Hematopoietic multipotent progenitor cell treated with erythropoietin and hydrocortisone succinate and interleukin-3 and kit ligand, for 6 days (in vitro differentiated cells): ENCODE measurements around the gene DEPDC1B.
A peak's percentile ranks its signal among the peaks of the same experiment; 100 is the strongest.
"Not testable (repeated sequence)": the region's sequence is repeated elsewhere in the genome, so short reads cannot be mapped to it uniquely, and the experiment has no call there.

Experiments used
- DNase-seq: peaks from one replicate; pipeline ENCODE4 v3.0.0-alpha.2; 2015

The DEPDC1B gene

DNA sequence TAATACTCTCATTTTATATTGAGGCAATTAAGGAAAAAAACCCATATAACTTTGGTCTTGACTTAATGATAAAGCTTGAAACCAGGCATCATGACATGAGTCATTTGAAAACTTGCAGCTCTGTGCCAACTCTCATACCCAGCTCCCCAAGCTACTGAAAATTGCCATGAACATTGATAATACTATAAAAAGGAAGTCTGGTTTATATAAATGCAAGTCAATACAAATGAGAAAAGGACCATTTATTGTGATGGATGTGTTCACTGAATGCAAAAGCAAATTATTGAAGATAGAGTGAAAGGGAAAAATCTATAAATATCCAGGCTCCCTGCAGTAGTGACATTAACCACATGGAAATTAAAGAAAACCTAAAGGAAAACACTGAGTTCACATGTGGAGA lies 116.3 kb downstream of the DEPDC1B start:
- no peak for DNase-seq

GRCh38 chr5:60578315-60578714 lies 121.7 kb downstream of the DEPDC1B start:
- peak; percentile 86 for DNase-seq

DNA sequence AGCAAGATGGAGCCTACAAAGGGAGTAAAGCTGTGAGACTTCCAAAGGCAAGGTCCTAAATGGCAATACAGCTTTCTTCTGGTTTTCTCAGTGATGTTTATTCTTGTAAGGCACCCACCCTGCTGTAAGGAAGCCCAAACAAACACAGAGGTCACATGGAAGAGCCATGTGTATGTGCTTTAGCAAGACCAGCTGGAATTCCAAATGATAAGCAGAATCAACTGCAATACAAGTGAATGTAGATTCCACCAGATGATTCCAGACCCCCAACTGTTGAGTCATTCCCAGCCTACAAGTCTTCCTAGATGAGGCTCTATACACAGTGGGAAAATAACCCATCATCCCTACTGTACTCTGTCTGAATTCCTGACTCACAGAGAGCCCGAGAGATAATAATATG lies 122.8 kb downstream of the DEPDC1B start:
- DNase-seq, result no peak

DNA sequence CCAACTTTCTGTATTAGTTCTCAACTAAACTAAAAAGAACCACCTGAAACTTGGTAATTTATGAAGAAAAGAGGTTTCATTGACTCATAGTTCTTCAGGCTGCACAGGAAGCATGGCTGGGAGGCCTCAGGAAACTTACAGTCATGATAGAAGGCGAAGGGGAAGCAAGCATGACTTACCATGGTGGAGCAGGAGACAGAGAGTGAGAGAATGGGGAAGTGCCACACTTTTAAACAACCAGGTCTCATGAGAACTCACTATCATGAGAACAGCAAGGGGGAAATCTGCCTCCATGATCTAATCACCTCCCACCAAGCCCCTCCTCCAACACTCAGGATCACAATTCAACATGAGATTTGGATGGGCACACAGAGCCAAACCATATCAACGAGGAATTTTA lies 123.5 kb downstream of the DEPDC1B start:
- no peak for DNase-seq

GRCh38 chr5:60568646-60569045 lies 131.3 kb downstream of the DEPDC1B start:
- DNase-seq, result no peak

GRCh38 chr5:60563696-60564324 lies 136.2 kb downstream of the DEPDC1B start:
- no peak for DNase-seq

DNA sequence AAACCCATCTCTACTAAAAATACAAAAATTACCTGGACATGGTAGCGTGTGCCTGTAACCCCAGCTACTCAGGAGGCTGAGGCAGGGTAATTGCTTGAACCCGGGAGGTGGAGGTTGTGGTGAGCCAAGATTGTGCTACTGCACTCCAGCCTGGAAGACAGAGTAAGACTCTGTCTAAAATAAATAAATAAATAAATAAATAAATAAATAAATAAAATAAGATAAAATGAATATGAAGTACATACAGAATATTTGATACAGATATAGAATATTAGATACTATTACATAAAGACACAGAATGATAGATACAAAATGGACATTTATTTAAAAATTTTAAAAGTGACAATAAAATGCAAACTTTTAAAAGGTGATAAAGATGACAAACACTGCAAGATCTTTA lies 146.7 kb downstream of the DEPDC1B start:
- DNase-seq, result not testable (repeated sequence)

- DNase-seq, result no peak
Measured at GRCh38 chr5:60551829-60552228, 148.1 kb downstream of the DEPDC1B start.

DNA sequence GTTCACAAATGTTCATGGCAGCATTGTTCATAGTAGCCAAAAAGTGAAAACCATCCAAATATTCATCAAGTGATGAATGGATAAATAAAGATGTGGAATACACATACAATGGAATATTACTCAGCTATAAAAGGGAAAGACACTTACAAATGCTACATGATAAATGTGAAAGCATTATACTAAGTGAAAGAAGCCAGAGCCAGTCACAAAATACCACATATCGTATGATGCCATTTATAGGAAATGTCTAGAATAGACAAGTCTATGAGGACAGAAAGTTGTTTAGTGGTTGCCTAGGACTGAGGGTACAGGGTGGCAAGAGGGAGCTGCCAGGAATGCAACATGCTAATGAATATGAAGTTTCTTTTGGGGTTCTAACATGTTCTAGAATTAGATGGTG lies 148.7 kb downstream of the DEPDC1B start:
- DNase-seq, result no peak

GRCh38 chr5:60550311-60550710 lies 149.7 kb downstream of the DEPDC1B start:
- no peak for DNase-seq

- DNase-seq, result no peak
Measured at GRCh38 chr5:60549841-60550240, 150.1 kb downstream of the DEPDC1B start.
